Upper lobe of right lung (tissue), 1 donor: Measurements from ENCODE around the gene GALK2. TPM values are rescaled to one million over a fixed set of nuclear protein-coding genes. Genes with fewer than 3 reads are reported as not detected.
"Not testable (repeated sequence)": the region's sequence is repeated elsewhere in the genome, so short reads cannot be mapped to it uniquely, and the experiment has no call there.

Experiments used
- ATAC-seq: fragments of 200-7000 bp; cut with Tn5 transposase; one replicate; pipeline ENCODE4 v1.9.1; 2020; ENCODE audit warnings: mild to moderate bottlenecking, moderate library complexity
- DNase-seq: peaks from one replicate; pipeline ENCODE4 v3.0.0-alpha.2; 2020
- H3K27ac ChIP-seq: fragments of 200-600 bp; one replicate; pipeline ENCODE4 v1.8.0; 2022
- H3K27me3 ChIP-seq: fragments of 200-600 bp; one replicate; pipeline ENCODE4 v1.8.0; 2022; ENCODE audit warnings: mild to moderate bottlenecking
- H3K36me3 ChIP-seq: fragments of 200-600 bp; one replicate; pipeline ENCODE4 v1.8.0; 2022
- H3K4me1 ChIP-seq: fragments of 200-600 bp; one replicate; pipeline ENCODE4 v1.8.0; 2022
- H3K4me3 ChIP-seq: fragments of 200-600 bp; one replicate; pipeline ENCODE4 v1.8.0; 2022; ENCODE audit warnings: mild to moderate bottlenecking
- H3K9me3 ChIP-seq: fragments of 200-600 bp; one replicate; pipeline ENCODE4 v1.8.0; 2022
- CTCF ChIP-seq: fragments of 200-600 bp; IDR thresholded peaks from one replicate; pipeline ENCODE4 v1.8.0; 2022; ENCODE audit warnings: antibody characterized with exemption
- intact Hi-C: fragments of 100-400 bp; cut with DNase I; formaldehyde crosslinking; loops from one replicate; pipeline ENCODE4 v1.11.0; 2022
- total RNA-seq: library from RNA; stranded (reverse); fragmentation: NEBNext Ultra II Directional; extraction: Animal tissue kit (Norgen Biotek cat#: 25700); gene quantifications from one replicate; pipeline ENCODE4 v1.2.1, GENCODE V29; 2021
- donor health status: DM: no; HTN: yes; CAD: no; lungs with severe emphysema.

The GALK2 gene
- total RNA-seq, 1 donor from 2014 or later: 38.2 TPM

GRCh38 chr15:49164865-49165264 lies 5.2 kb upstream of the GALK2 start:
- Histone ChIP-seq H3K9me3 (no peaks in the 10 kb centered on the region), H3K4me3 (no peak overlapping the region), H3K27ac (no peak overlapping the region), H3K27me3 (no peaks in the 10 kb centered on the region), H3K4me1 (no peaks in the 10 kb centered on the region), H3K36me3 (peaks cover 13% of the 10 kb centered on the region)
- TF ChIP-seq CTCF: no peak
- no peak for DNase-seq
- intact Hi-C loops: no loop called here
- no peak for ATAC-seq

GRCh38 chr15:49168016-49168415 lies 2.0 kb upstream of the GALK2 start:
- Histone ChIP-seq H3K4me3 (no peak overlapping the region), H3K27ac (no peak overlapping the region), H3K27me3 (no peaks in the 10 kb centered on the region), H3K4me1 (peaks cover 10% of the 10 kb centered on the region), H3K36me3 (no peaks in the 10 kb centered on the region), H3K9me3 (no peaks in the 10 kb centered on the region)
- intact Hi-C loops: no loop called here
- DNase-seq (no peak), ATAC-seq (no peak)
- no peak for TF ChIP-seq CTCF

GRCh38 chr15:49171790-49172189 lies 1.7 kb downstream of the GALK2 start:
- no peak for DNase-seq
- Histone ChIP-seq H3K4me3 (no peak overlapping the region), H3K4me1 (peaks cover 10% of the 10 kb centered on the region), H3K27me3 (no peaks in the 10 kb centered on the region), H3K36me3 (no peaks in the 10 kb centered on the region), H3K27ac (no peak overlapping the region), H3K9me3 (no peaks in the 10 kb centered on the region)
- TF ChIP-seq CTCF: no peak
- intact Hi-C loops: no loop called here
- no peak for ATAC-seq

- no peak for TF ChIP-seq CTCF
- intact Hi-C loops: no loop called here
Measured at GRCh38 chr15:49174902-49175301, 4.9 kb downstream of the GALK2 start.

GRCh38 chr15:49175582-49176397 lies 5.7 kb downstream of the GALK2 start:
- intact Hi-C loops: not testable (repeated sequence)

More at GRCh38 chr15:49174902-49175301, 4.9 kb downstream of the GALK2 start:
- no peaks in the 10 kb centered on the region for H3K36me3 ChIP-seq
- no peak overlapping the region for H3K27ac ChIP-seq
- H3K4me3 ChIP-seq: no peak overlapping the region
- no peaks in the 10 kb centered on the region for H3K9me3 ChIP-seq
- peaks cover 10% of the 10 kb centered on the region for H3K4me1 ChIP-seq
- no peaks in the 10 kb centered on the region for H3K27me3 ChIP-seq
- ATAC-seq (no peak), DNase-seq (no peak)

GRCh38 chr15:49178497-49178896 lies 8.4 kb downstream of the GALK2 start:
- no peaks in the 10 kb centered on the region for H3K27me3 ChIP-seq
- H3K27ac ChIP-seq: no peak overlapping the region
- no peak for ATAC-seq

More at GRCh38 chr15:49175582-49176397, 5.7 kb downstream of the GALK2 start:
- H3K36me3 ChIP-seq, H3K9me3 ChIP-seq, H3K27me3 ChIP-seq, DNase-seq, H3K4me3 ChIP-seq, H3K4me1 ChIP-seq, H3K27ac ChIP-seq, ATAC-seq: not testable (repeated sequence)

More at GRCh38 chr15:49178497-49178896, 8.4 kb downstream of the GALK2 start:
- Histone ChIP-seq H3K4me3 (no peak overlapping the region), H3K4me1 (no peaks in the 10 kb centered on the region), H3K9me3 (no peaks in the 10 kb centered on the region), H3K36me3 (no peaks in the 10 kb centered on the region)
- no peak for TF ChIP-seq CTCF
- intact Hi-C loops: no loop called here
- DNase-seq: no peak
